Measurements from ENCODE around the gene LMAN1L. TPM values are rescaled to one million over a fixed set of nuclear protein-coding genes. Genes with fewer than 3 reads are reported as not detected.

Gene LMAN1L
- total and polyA plus RNA-seq, 2 of the 4 experiments (the other 2 are of a cell fraction), result not detected

Small RNA genes within 50 kb of the gene (microRNA-seq; reads per million reads assigned to microRNA genes)
- gene CPLX3 (ENCODE audit: insufficient read depth, insufficient read length) (not detected), gene MIR4513 (ENCODE audit: insufficient read depth in 1 of 2, insufficient read length in 1 of 2, unreplicated experiment in 1 of 2) (0 reads per million in 2 experiments), gene MIR6882 (ENCODE audit: insufficient read depth in 1 of 2, insufficient read length in 1 of 2, unreplicated experiment in 1 of 2) (1.0 to 1.5 reads per million in 2 experiments)

Small RNA genes within 50 kb of the gene (small RNA-seq; reads per million reads assigned to genes)
- gene CPLX3 (0 reads per million in 5 experiments), gene MIR4513 (0 reads per million in 5 experiments), gene MIR6882 (0 to 6.1 (median 0.73) reads per million in 5 experiments)

Other genes with a start within 250 kb of the LMAN1L start
- gene CLK3, start 197.0 kb upstream of the LMAN1L start, total RNA-seq (2012; rRNA removed), result 114 and 117 TPM in 2 replicates
- gene CLK3, start 197.0 kb upstream of the LMAN1L start, polyA plus RNA-seq (2012; rRNA removed), result 77.0 and 84.7 TPM in 2 replicates
- gene EDC3, start 116.8 kb upstream of the LMAN1L start, total RNA-seq (2012; rRNA removed), result 16.7 and 16.8 TPM in 2 replicates
- gene EDC3, start 116.8 kb upstream of the LMAN1L start, polyA plus RNA-seq (2012; rRNA removed), result 36.7 and 38.0 TPM in 2 replicates
- gene CYP1A1, start 87.3 kb upstream of the LMAN1L start, total RNA-seq (2012; rRNA removed), result under 0.01 TPM in 2 replicates
- gene CYP1A1, start 87.3 kb upstream of the LMAN1L start, polyA plus RNA-seq (2012; rRNA removed), result 0.03 and 0.04 TPM in 2 replicates
- not detected in 2 replicates for gene CYP1A2, start 64.0 kb upstream of the LMAN1L start, total RNA-seq (2012; rRNA removed)
- gene CYP1A2, start 64.0 kb upstream of the LMAN1L start, polyA plus RNA-seq (2012; rRNA removed), result not detected in 2 replicates
- 10.8 and 13.6 TPM in 2 replicates for gene CSK, start 30.8 kb upstream of the LMAN1L start, total RNA-seq (2012; rRNA removed)
- gene CSK, start 30.8 kb upstream of the LMAN1L start, polyA plus RNA-seq (2012; rRNA removed), result 42.5 and 54.0 TPM in 2 replicates
- not detected in 2 replicates for gene CPLX3, start 13.8 kb downstream of the LMAN1L start, total RNA-seq (2012; rRNA removed)
- not detected in 2 replicates for gene CPLX3, start 13.8 kb downstream of the LMAN1L start, polyA plus RNA-seq (2012; rRNA removed)
- gene ULK3, start 30.3 kb downstream of the LMAN1L start, total RNA-seq (2012; rRNA removed), result 8.6 and 11.8 TPM in 2 replicates
- gene ULK3, start 30.3 kb downstream of the LMAN1L start, polyA plus RNA-seq (2012; rRNA removed), result 22.7 and 24.7 TPM in 2 replicates
- 23.3 and 25.8 TPM in 2 replicates for gene SCAMP2, start 60.5 kb downstream of the LMAN1L start, total RNA-seq (2012; rRNA removed)
- 108 and 111 TPM in 2 replicates for gene SCAMP2, start 60.5 kb downstream of the LMAN1L start, polyA plus RNA-seq (2012; rRNA removed)
- gene MPI, start 77.2 kb downstream of the LMAN1L start, total RNA-seq (2012; rRNA removed), result 61.4 and 91.8 TPM in 2 replicates
- 80.1 and 81.1 TPM in 2 replicates for gene MPI, start 77.2 kb downstream of the LMAN1L start, polyA plus RNA-seq (2012; rRNA removed)
- 20.3 and 24.9 TPM in 2 replicates for gene FAM219B, start 94.0 kb downstream of the LMAN1L start, total RNA-seq (2012; rRNA removed)
- gene FAM219B, start 94.0 kb downstream of the LMAN1L start, polyA plus RNA-seq (2012; rRNA removed), result 40.8 and 48.7 TPM in 2 replicates
- 24.7 and 39.8 TPM in 2 replicates for gene COX5A, start 125.2 kb downstream of the LMAN1L start, total RNA-seq (2012; rRNA removed)
- 135 and 141 TPM in 2 replicates for gene COX5A, start 125.2 kb downstream of the LMAN1L start, polyA plus RNA-seq (2012; rRNA removed)
- under 0.01 and 0.18 TPM in 2 replicates for gene RPP25, start 143.9 kb downstream of the LMAN1L start, total RNA-seq (2012; rRNA removed)
- 0.36 and 0.38 TPM in 2 replicates for gene RPP25, start 143.9 kb downstream of the LMAN1L start, polyA plus RNA-seq (2012; rRNA removed)
- 0.36 and 0.56 TPM in 2 replicates for gene SCAMP5, start 182.7 kb downstream of the LMAN1L start, total RNA-seq (2012; rRNA removed)
- 1.6 and 1.7 TPM in 2 replicates for gene SCAMP5, start 182.7 kb downstream of the LMAN1L start, polyA plus RNA-seq (2012; rRNA removed)
- 5.6 and 13.3 TPM in 2 replicates for gene PPCDC, start 210.8 kb downstream of the LMAN1L start, total RNA-seq (2012; rRNA removed)
- gene PPCDC, start 210.8 kb downstream of the LMAN1L start, polyA plus RNA-seq (2012; rRNA removed), result 16.3 and 17.1 TPM in 2 replicates

All from IMR-90 (cell line).